HG03064 (cell line): ENCODE results near the gene BTN3A1.
"Not testable (repeated sequence)": the region's sequence is repeated elsewhere in the genome, so short reads cannot be mapped to it uniquely, and the experiment has no call there.

ENCODE experiments used
- ATAC-seq: cut with Tn5 transposase; IDR thresholded peaks from one replicate; pipeline ENCODE4 v1.9.1; 2021; ENCODE audit warnings: low read depth; ENCODE audit not compliant: unreplicated experiment

BTN3A1 gene

DNA sequence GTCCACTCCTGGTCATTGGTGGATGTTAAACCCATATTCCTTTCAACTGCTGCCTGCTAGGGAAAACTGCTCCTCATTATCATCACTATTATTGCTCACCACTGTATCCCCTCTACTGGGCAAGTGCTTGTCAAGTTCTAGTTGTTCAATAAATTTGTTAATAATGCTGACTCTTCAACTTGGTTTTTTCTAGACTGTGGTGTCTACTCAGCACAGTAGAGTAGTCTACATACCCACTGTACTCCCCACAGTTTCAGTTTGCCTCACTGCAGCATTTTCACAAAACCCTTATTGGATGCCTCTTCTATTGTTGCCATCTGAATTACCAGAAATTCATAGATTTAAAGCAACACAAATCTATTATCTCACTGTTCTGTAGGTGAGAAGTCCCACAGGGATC lies 23.9 kb upstream of the BTN3A1 start:
- ATAC-seq, result not testable (repeated sequence)

DNA sequence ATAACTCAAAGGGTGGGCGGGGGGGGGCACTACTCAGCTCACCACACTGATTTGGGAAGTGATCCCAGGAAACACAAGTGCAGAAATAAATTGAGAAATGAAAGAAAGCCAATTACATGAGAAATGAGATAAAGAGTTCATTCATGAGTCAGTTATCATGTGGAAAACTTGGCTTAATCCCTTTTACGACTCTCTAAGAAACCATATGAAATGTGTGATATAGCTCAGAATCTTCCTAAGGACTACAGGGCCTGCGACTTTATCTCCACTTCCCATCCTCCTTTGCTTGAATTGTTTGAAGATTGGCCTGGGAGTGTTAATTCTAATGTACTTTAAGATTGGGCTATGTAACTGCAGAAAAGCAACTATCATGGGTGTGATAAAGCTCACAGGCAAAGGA lies 22.8 kb upstream of the BTN3A1 start:
- ATAC-seq, result no peak

DNA sequence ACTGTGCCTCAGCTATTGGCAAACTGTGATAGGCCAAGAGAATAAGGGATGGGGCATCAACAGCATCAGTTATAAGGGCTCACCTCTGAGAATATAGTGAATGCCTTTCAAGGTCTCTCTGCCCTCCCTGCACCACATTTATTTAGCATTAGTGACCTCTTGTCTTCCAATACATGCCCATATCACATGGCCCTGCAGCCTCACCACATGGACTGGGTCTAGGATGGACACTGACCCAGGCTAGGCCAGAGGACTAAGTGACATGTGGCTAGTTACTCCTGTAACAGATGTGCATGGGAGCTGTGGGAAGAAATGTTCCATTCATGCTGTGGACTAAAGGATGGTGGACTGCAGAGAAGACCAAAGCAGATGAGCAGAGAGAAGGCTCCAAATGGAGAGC lies 22.3 kb upstream of the BTN3A1 start:
- no peak for ATAC-seq

DNA sequence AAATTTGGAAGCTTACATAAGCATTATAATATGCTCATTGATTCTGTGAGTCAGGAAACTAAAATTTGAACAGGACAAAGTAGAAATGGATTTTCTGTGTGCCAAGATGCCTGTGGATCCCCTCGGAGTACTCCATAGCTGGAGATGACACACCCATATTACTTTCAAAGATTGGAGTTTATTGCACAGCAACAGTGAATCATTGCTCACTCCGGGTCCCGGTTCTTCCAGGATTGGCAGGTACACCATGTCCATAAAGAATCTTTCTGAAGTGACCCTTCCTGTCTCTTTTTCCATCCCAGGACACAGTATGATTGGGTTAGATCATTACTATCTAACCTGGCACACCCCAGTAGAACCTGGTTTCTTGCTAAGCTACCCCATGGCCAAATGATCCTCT lies 21.8 kb upstream of the BTN3A1 start:
- no peak for ATAC-seq

DNA sequence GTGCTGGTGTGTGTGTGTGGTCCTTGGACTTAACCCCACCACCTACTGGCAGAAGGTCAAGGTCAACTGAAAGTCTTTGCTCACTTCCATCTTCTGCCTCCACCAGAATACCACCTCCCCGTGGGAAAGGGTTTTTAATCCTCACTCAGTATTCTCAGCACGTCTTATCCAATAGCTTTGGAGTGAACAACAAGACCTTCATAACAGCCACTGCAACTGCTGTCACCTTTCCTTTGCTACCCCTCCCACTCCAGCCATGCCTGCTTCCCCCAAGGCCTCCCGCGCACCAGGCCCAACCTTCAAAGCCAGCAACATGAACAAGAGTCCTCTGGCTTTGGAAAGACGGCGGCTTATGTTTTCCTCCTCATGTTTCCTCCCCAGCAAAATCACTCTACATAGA lies 20.0 kb upstream of the BTN3A1 start:
- no peak for ATAC-seq

DNA sequence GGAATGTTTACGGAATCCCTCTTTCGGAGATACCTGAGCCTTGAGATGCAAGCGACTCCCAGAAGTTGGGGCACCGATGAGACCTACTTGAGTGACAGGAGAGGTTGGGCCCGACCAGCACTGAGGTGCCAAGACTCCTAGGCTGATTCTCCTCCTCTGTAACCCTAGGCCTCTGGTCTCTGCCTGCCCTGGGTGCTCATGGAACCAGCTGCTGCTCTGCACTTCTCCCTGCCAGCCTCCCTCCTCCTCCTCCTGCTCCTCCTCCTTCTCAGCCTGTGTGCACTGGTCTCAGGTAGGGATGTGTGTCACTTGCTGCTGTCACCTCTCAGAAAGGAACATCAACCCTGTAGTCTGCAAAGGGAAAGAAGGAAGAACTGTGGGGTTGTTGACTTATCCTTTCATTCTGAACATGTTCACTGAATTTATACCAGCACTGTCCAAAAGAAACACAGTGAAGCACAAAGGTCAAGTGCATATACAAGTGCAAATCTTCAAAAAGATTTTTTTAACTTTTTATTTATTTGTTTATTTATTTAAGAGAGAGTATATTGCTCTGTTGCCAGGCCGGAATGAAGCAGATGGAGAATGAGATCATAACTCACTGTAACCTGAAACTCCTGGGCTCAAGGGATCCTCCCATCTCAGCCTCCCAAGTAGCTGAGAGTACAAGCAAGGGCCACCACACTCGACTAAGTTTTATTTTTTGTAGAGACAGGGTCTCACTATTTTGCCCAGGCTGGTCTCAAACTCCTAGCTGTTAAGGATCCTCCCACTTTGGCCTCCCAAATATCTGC lies 18.3 kb upstream of the BTN3A1 start:
- no peak for ATAC-seq

DNA sequence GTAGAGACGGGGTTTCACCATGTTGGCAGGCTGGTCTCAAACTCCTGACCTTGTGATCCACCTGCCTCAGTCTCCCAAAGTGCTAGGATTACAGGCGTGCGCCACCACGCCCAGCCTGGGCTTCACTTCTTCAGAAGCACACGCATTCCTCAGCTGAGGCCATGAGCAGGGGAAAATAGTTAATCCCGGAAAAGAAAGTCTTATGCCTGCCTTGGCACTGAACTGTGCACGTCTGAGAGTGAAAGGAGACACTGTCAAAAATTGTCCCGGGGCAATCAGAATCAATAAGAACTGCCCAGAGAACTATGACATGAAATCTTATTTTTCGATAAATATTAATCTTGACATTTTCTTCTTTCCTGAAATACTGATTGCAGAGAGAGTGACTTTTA lies 16.3 kb upstream of the BTN3A1 start:
- no peak for ATAC-seq

DNA sequence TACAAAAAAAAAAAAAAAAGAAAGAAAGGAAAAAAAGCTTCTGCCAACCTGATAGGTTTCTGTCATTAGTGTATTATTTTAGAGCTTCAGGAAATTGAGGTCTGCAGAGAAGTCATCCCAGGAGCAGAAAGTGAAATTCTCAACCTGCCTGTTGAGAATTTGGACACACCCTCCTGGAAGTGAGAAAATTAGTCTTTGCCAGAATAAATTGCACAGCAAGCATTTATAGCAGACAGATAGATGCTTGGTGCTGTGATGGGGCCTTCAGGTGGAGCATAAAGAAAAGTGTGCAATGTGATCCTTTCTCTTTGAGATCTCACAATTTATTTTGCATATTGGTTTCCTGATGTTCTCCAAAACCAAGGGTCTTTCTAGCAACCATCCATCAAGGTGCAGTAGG lies 14.5 kb upstream of the BTN3A1 start:
- no peak for ATAC-seq

DNA sequence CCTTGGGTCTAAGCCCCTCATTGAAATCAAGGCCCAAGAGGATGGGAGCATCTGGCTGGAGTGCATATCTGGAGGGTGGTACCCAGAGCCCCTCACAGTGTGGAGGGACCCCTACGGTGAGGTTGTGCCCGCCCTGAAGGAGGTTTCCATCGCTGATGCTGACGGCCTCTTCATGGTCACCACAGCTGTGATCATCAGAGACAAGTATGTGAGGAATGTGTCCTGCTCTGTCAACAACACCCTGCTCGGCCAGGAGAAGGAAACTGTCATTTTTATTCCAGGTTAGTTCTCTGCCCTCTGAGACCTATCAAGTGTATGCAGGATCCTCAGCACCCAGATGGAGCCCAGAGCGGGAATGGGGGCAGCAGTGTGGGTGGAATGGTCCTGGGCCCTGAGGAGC lies 14.1 kb upstream of the BTN3A1 start:
- ATAC-seq, result no peak

DNA sequence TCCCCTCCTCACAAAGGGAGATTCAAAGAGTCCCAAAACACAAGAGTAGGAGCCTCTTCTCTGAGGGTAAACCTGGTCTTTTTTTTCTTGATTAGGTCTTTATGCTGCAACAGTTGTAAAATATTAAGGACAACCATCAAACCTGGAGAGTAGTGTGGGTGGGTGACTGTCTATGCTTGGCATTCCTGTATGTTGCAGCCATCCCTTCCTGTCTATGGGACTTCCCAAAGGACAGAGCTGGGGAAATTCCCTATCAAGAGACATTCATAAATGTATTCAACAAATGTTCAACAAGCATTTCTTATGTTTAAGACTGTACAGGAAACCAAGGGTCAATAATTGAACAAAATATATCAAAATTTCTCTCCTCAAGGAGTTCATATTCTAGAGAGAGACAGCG lies 13.6 kb upstream of the BTN3A1 start:
- no peak for ATAC-seq

DNA sequence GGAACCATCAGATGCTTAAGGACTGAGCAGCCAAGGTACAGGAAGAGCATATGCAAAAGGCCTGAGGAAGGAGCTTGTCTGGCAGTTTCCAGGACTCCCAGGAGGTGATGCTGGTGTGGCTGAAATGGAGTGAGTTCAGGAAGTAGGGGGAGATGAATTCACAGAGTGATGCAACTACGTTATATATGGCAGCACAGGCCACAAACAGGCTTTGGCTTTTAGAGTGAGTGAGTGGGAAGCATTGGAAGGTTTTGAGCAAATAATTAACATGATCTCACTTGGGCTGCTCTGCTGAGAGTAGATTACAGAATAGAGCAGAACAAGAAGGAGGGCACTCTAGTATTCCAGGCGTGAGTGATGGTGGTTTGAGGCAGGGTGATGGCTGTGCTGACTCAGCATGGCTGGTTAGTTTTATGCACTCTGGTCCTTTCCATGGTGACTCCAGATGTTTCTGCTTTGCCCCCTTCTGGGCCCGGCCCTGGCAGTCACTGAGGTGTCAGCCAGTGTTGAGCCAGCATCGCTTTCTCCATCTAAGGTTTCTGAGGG lies 12.7 kb upstream of the BTN3A1 start:
- no peak for ATAC-seq

DNA sequence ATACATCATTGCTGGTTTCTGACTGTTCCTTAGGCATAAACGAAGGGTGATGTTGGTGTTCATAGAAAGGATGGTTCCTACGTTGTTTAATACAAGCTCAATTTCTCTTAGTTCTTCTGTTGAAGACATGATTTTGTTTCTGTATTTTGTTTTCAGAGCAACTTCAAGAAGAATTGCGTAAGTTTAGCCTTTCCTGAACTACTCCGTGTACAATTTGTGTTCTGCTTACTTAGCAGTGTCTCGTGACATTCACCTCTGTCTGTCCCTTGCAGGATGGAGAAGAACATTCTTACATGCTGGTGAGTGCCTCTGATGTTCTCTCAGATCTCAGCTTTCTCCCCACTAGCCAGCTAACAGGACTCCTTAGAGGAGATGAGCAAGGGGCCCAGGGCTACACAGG lies 11.5 kb upstream of the BTN3A1 start:
- no peak for ATAC-seq

DNA sequence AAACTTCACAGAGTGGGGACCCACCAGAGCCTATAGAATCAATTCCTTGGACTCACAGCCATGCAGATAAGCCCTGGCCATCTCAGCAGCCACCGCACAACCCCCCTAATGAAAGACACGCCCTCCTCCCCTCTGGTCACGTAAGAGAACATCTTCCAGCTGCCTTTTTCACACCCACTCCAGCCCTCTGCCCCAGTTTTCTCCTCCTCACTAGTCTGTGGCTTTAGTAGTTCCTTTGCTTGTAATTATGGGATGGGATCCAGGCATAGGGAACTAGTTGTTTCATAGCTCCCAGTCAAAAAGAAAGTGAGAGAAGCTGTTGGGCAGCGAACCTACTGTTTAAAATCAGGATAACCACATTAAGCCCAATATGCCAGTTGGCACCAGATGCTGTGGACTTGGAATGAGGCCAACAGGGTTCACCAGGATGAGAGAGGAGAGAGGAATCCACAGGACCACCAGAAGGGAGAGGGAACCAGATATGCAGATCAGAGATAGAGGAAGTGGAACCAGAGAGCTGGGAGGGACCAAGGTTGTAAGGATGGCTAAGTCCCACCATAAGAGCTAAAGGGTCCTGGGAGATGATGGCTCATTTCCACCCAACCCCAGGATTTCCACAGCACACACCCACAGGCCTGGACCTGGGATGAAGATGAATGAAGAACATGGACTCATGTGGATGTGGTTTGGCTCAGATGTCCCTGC lies 9.0 kb upstream of the BTN3A1 start:
- no peak for ATAC-seq

DNA sequence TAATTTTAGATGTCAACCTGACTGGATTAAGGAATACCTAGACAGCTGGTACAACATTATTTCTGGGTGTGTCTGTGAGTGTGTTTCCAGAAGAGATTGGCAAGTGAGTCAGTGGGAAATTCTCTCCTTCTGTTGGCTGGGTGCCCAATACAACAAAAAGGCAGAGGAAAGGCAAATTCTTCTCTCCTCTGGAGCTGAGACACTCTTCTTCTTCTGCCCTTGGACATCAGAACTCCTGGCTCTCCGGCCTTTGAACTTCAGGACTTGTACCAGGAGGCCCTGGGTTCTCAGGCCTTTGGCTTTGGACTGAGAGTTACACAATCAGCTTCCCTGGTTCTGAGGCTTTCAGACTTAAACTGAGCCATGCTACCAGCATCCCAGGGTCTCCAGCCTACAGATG lies 7.8 kb upstream of the BTN3A1 start:
- ATAC-seq, result no peak

DNA sequence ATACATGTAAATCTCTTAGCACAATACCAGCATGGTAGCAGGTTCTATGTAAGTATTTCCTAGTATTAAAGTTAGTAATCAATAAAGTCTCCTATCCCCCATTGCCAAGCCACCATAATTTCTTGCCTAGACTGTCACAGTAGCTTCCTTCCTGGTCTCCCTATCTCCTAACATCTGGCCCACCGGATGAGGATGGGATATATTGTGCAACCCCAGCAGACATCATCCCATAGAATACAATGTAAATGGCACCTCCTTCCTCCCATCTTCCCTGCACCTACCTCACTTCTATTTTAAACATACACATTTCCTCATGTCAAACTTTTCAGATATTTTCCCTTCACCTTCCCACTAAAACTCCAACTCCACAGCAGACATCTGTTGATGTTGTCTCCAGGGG lies 3.5 kb upstream of the BTN3A1 start:
- no peak for ATAC-seq

DNA sequence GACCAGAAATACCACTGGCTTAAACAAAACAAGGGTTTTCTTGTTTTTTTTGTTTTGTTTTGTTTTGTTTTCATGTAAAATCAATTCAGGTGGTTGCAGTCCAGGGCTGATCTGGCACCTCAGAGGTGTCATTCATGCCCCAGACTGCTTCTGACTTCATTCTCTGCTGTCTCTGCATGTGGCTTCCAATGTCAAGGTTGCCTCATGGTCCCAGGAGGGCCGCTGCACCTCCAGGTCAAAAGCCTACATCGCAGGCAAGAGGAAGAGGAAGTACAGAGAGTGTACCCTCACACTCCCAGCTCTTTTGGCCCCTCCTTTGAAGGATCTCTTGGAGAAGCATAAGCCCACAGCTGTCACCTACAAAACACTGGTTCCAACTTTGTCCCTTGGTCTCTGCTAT lies 1.4 kb upstream of the BTN3A1 start:
- ATAC-seq, result no peak

DNA sequence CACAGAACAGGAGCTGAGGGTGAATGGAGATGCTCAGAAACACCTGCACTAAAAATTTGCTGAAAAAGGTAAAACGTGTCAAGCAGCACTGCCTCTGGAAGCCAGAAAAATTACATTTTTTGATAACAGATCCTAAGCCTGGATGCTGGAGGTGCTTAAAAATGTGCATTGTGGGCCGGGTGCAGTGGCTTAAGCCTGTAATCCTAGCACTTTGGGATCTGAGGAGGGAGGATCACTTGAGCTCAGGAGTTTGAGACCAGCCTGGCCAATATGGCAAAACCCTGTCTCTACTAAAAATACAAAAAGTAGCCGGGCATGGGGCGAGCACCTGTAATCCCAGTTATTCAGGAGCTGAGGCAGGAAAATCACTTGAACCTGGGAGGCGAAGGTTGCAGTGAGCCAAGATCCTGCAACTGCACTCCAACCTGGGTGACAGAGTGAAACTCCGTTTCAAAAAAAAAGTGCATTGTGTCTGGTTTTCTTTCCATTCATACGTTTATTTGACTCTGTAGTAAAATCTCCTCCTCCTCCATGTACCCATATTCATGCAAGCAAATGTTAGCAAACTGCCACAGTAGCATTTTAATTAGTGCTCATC lies 587 bp upstream of the BTN3A1 start:
- no peak for ATAC-seq

DNA sequence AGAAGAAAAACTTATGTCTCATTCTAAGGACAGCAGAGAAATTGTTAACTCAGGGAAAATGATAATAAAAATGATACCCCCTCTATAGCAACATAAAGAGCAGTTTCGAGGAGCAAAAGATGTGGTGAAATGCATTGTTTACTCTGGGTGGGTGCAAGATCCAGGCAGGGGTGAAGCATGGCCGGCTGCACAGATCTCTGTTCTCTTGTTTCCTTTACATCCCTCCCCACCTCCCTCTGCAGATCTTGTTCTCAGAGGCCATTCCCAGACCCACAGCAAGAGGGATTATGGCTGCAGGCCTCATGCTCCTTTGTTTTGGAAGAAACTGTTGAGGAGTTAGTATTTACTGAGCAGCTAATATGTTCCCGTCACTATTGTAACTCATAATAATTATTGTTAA lies 1.8 kb downstream of the BTN3A1 start:
- no peak for ATAC-seq

DNA sequence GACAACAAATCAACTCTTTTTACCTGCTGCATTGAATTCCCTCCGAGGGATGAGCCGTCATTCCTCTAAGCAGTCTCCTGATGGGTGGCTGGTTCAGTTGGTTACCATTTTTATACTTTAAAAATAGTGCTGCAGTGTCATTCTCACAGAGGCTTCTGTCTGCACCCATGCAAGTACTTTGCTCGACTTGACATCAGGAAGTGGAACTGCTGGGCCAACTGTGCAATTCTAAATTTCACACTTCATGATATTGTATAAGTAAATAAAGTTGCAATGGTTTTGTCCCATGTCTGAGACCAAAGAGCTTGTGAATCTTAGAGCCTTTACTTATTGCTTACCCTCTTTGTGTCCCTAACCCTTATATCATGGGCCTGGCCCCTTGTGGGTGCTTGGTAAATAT lies 2.5 kb downstream of the BTN3A1 start:
- no peak for ATAC-seq

DNA sequence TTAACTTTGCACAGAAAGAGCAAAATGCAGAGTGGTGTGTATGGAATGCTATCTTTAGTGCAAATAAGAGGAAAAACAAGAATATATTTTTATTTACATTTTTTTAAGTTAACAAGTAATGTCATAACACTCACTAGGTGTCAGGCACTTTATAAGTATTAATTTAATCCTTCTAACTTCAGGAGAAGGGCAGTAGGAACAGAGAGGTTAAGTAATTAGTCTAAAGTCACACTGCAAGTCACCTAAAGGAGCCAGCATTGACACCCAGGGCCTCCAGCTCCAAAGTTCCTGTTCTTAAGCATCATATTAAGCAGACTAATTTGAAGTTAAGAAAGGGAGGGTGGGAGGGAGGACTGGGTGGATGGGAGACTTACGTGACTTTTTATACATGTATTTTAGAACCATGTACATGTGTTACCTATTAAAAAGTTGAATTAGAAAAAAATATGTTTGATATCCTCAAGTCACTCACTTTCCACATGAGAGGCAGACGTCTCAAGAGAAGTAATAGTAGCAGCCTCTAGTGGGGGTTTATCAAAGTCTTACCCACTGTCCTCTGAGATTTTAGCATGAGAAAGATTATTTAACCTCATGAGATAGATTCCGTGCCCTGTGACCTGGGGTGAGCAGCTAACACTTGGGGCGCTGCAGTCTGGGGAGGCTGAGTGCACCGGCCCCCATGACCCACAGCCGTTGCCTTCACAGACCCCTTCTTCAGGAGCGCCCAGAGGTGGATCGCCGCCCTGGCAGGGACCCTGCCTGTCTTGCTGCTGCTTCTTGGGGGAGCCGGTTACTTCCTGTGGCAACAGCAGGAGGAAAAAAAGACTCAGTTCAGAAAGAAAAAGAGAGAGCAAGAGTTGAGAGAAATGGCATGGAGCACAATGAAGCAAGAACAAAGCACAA lies 7.0 kb downstream of the BTN3A1 start:
- ATAC-seq, result no peak

DNA sequence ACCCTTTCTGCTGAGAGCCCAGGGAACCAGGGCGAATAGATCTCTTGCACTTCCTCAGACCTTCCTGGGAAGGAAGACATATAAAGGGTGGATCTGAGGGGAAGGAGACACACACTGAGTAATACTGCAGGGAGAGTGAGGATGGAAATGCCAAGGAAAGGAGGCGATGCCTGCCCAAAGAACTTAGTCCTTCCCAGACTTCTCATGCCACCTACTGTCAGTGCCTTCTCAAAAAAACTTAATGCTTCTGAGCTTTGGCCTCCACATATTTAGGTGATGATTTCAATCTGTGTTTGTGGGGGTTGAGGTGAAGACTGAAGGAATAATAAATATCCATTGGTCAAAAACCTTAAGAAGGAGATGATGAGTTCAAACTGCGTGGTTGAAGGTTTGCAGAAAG lies 9.7 kb downstream of the BTN3A1 start:
- ATAC-seq, result no peak
